Activated CD4-positive, alpha-beta memory T cell treated with anti-CD3 and anti-CD28 coated beads for 36 hours (primary cell): ENCODE measurements around the gene C17orf100. TPM values are rescaled to one million over a fixed set of nuclear protein-coding genes. Genes with fewer than 3 reads are reported as not detected.
"Not testable (repeated sequence)": the region's sequence is repeated elsewhere in the genome, so short reads cannot be mapped to it uniquely, and the experiment has no call there.

ENCODE experiments used
- CTCF ChIA-PET: fragments of 350-600 bp; sonication (Branson Sonifier 250); formaldehyde crosslinking; loops from one replicate; lab custom pipeline; 2021; ENCODE audit warnings: antibody characterized with exemption, inconsistent platforms; lab: Charles Lee
- POLR2A ChIA-PET: fragments of 350-600 bp; sonication (Branson Sonifier 250); formaldehyde crosslinking; loops from one replicate; lab custom pipeline; 2021; ENCODE audit warnings: antibody characterized with exemption; lab: Charles Lee
- DNase-seq: peaks from one replicate; pipeline ENCODE4 v3.0.0-alpha.2; 2020
- H3K27ac Mint-ChIP-seq: one replicate; pipeline ENCODE4 v1.8.0; 2021; ENCODE audit warnings: mixed read lengths
- H3K27me3 Mint-ChIP-seq: one replicate; pipeline ENCODE4 v1.8.0; 2021; ENCODE audit warnings: mixed read lengths
- H3K36me3 Mint-ChIP-seq: one replicate; pipeline ENCODE4 v1.8.0; 2021; ENCODE audit warnings: mixed read lengths
- H3K4me1 Mint-ChIP-seq: one replicate; pipeline ENCODE4 v1.8.0; 2021; ENCODE audit warnings: low read depth, mixed read lengths
- H3K4me3 Mint-ChIP-seq: one replicate; pipeline ENCODE4 v1.8.0; 2021; ENCODE audit warnings: mild to moderate bottlenecking, mixed read lengths
- H3K9me3 Mint-ChIP-seq: one replicate; pipeline ENCODE4 v1.8.0; 2021; ENCODE audit warnings: mixed read lengths
- intact Hi-C: fragments of 100-400 bp; cut with micrococcal nuclease; formaldehyde crosslinking; loops from one replicate; pipeline ENCODE4 v1.15.1; 2023
- total RNA-seq, 2 experiments: library from RNA; stranded (reverse); gene quantifications; one replicate each; pipeline ENCODE4 v1.2.3, GENCODE V29; 2021

C17orf100 gene
- total RNA-seq, 2 experiments from 2014 or later, result 1.5 to 1.8 TPM

- H3K27ac Mint-ChIP-seq, result peak overlapping the region; percentile 95
- no peaks in the 10 kb centered on the region for H3K27me3 Mint-ChIP-seq
- peaks cover 69% of the 10 kb centered on the region for H3K4me1 Mint-ChIP-seq
- H3K36me3 Mint-ChIP-seq, result peaks cover 33% of the 10 kb centered on the region
- H3K9me3 Mint-ChIP-seq, result no peaks in the 10 kb centered on the region
- CTCF ChIA-PET, result interaction anchor here (1.1 to 2.3 kb wide), 2 partner anchors 9 to 201 kb away, joined by 4 to 10 read pairs; partner anchors contain the start of genes C17orf100 and MED31
- no peak for DNase-seq
- intact Hi-C loops, result loop anchor here (1.0 to 5.0 kb wide), 4 partner anchors 9 to 1060 kb away; partner anchors contain the start of genes C17orf100, MED31, NLRP1 and PIMREG
- POLR2A ChIA-PET, result interaction anchor here (0.6 to 4.6 kb wide), 2 partner anchors 9 to 142 kb away, joined by 3 to 28 read pairs; partner anchors contain the start of genes C17orf100 and MED31
- H3K4me3 Mint-ChIP-seq, result peak overlapping the region; percentile 90
These were observed 9.0 kb upstream of the C17orf100 start for GRCh38 chr17:6642592-6642991.

- Mint-ChIP-seq H3K27me3 (no peaks in the 10 kb centered on the region), H3K4me1 (peaks cover 69% of the 10 kb centered on the region), H3K36me3 (peaks cover 40% of the 10 kb centered on the region), H3K4me3 (no peak overlapping the region), H3K9me3 (no peaks in the 10 kb centered on the region), H3K27ac (peak overlapping the region; percentile 95)
- intact Hi-C loops, result loop anchor here (5.0 kb wide), 3 partner anchors 66 to 1061 kb away; partner anchors contain the start of genes NLRP1 and PIMREG
- no peak for DNase-seq
- ChIA-PET CTCF (interaction anchor here (1.1 kb wide), 1 partner anchor 170 kb away, joined by 3 read pairs; no protein-coding TSS in a partner anchor), POLR2A (no interaction called here)
These were observed 8.0 kb upstream of the C17orf100 start for GRCh38 chr17:6643451-6644125.

DNA sequence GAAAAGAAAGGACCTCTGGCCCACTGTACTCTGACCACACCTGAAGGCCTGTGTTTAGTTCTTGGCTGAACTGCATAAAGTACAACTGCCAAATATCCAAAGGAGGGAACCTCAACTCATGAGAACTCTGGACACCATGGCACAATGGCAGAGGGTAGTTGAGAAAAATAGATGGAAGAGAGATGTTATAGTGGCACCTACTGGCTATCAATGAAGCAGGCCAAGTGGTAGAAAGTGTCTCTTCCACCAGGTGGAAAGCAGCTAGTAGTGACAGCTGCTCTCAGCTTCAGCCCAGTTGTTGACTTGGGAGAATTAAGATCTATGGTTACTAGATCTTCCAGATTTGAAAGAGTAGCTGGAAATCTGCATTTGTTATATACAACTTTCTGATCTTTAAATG is 3.4 kb upstream of the C17orf100 start:
- no peak for DNase-seq
- CTCF ChIA-PET, result interaction anchor here (1.0 to 1.2 kb wide), 2 partner anchors 12 to 175 kb away, joined by 3 to 5 read pairs; no protein-coding TSS in a partner anchor
- Mint-ChIP-seq H3K9me3 (no peaks in the 10 kb centered on the region), H3K27me3 (no peaks in the 10 kb centered on the region), H3K4me1 (peaks cover 70% of the 10 kb centered on the region), H3K36me3 (peaks cover 39% of the 10 kb centered on the region), H3K27ac (no peak overlapping the region), H3K4me3 (no peak overlapping the region)
- POLR2A ChIA-PET, result no interaction called here
- intact Hi-C loops, result loop anchor here (5.0 kb wide), 1 partner anchor 176 kb away; no protein-coding TSS in a partner anchor

GRCh38 chr17:6651919-6652452 is 424 bp downstream of the C17orf100 start:
- Mint-ChIP-seq H3K27ac (peak overlapping the region; percentile 49), H3K9me3 (no peaks in the 10 kb centered on the region), H3K27me3 (no peaks in the 10 kb centered on the region), H3K4me3 (peak overlapping the region; percentile 99), H3K36me3 (peaks cover 20% of the 10 kb centered on the region), H3K4me1 (peaks cover 58% of the 10 kb centered on the region)
- ChIA-PET CTCF (interaction anchor here (0.6 to 1.1 kb wide), 2 partner anchors 10 to 15 kb away, joined by 3 to 10 read pairs; partner anchors contain the start of gene TXNDC17), POLR2A (interaction anchor here (1.3 kb wide), 3 partner anchors 9 to 384 kb away, joined by 3 to 28 read pairs (median 7); partner anchors contain the start of genes KIAA0753, SLC16A13 and TXNDC17)
- intact Hi-C loops, result loop anchor here (1.0 to 2.0 kb wide), 2 partner anchors 10 to 363 kb away; a partner anchor contains a TSS
- peak; percentile 64 for DNase-seq

DNA sequence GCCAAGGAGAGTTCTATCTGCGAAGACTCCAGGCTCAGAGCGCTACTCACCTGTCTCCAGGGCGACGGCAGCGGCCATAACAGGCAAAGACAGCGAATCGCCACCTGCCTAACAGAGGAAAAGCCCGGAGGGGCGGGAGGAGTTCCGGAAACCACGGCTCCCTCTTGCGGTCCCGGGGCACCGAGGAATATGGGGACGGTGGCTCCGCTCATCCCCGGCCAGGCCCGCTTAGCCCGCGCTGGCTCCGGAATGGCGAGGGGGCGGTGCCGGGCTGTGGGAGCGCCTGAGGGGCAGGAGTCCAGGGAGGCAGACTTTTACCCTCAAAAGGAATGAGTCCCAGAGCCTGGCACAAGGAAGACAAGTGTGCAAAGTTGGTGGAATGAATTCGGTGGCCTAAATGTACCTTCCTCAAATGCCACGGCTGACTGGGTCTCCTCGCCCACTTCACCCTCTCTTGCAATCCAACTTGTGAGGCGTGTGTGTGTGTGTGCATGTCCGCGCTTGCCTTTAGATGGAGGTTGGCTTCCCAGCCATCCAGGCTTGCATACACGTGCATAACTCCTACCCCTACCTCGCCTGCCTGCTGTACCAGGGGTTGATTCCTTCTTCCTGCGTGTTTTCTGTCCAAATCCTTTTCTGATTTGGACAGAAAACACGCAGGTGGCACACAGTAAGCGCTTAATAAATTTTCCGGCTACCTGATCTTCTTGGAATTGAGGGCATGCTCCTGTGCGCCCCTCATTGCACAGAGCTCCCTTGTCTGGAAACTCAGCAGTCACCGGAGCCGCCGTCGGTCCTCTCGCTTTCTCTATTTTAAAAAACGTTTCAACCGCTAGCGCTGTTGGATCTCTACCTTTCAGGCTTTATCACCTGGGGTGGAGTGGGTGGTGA is 3.5 kb downstream of the C17orf100 start:
- no peaks in the 10 kb centered on the region for H3K27me3 Mint-ChIP-seq
- peaks cover 5% of the 10 kb centered on the region for H3K36me3 Mint-ChIP-seq
- POLR2A ChIA-PET, result no interaction called here
- H3K9me3 Mint-ChIP-seq, result no peaks in the 10 kb centered on the region
- H3K4me3 Mint-ChIP-seq, result peak overlapping the region; percentile 58
- CTCF ChIA-PET, result no interaction called here
- no peak overlapping the region for H3K27ac Mint-ChIP-seq
- H3K4me1 Mint-ChIP-seq, result peaks cover 43% of the 10 kb centered on the region
- no peak for DNase-seq
- intact Hi-C loops, result no loop called here

- intact Hi-C loops, H3K27ac Mint-ChIP-seq: not testable (repeated sequence)
These were observed 4.3 kb downstream of the C17orf100 start for GRCh38 chr17:6655732-6656361.

GRCh38 chr17:6656797-6657632 is 5.5 kb downstream of the C17orf100 start:
- H3K4me1 Mint-ChIP-seq, result peaks cover 53% of the 10 kb centered on the region
- POLR2A ChIA-PET, result interaction anchor here (0.7 to 1.0 kb wide), 2 partner anchors 17 to 18 kb away, joined by 3 read pairs; partner anchors contain the start of gene KIAA0753
- CTCF ChIA-PET, result interaction anchor here (0.9 to 1.5 kb wide), 2 partner anchors 9 to 185 kb away, joined by 3 read pairs; no protein-coding TSS in a partner anchor
- peak overlapping the region; percentile 70 for H3K4me3 Mint-ChIP-seq
- DNase-seq, result peak; percentile 70
- H3K36me3 Mint-ChIP-seq, H3K27me3 Mint-ChIP-seq, intact Hi-C loops, H3K9me3 Mint-ChIP-seq: not testable (repeated sequence)
- H3K27ac Mint-ChIP-seq, result peak overlapping the region; percentile 55

More at GRCh38 chr17:6655732-6656361, 4.3 kb downstream of the C17orf100 start:
- H3K4me1 Mint-ChIP-seq, result peaks cover 45% of the 10 kb centered on the region
- POLR2A ChIA-PET, H3K36me3 Mint-ChIP-seq, H3K9me3 Mint-ChIP-seq, CTCF ChIA-PET, H3K27me3 Mint-ChIP-seq, DNase-seq: not testable (repeated sequence)
- peak overlapping the region; percentile 75 for H3K4me3 Mint-ChIP-seq

DNA sequence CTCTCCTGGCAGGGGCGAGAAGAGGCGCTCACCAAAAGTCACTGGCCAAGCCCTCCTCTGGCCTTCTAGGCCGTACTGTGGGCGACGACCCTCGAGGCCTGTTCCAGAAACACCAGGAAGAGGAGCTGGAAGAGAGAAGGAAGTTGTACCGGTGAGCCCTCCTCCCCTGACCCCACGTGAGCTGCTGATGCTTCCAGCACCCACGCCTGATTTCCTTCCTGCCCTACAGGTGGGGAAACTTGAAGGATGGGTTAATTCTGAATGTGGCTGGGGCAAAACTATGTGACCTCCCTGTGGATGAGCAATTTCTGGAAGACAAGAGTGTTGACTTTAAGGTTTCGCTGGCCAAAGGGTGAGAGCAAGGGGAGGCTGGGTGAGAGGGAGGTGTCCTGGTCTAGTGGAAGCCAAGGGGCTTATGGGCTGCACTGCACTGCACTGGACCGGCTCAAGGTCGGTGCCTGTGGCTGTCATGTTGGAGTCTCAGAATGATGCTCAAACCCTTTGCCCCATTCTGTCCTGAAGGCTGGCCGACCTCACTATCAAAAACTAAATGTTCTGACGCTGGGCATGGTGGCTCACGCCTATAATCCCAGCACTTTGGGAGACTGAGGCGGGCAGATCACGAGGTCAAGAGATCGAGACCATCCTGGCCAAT is 6.2 kb downstream of the C17orf100 start:
- DNase-seq, result peak; percentile 34
- Mint-ChIP-seq H3K27me3 (no peaks in the 10 kb centered on the region), H3K4me3 (peak overlapping the region; percentile 70), H3K4me1 (peaks cover 46% of the 10 kb centered on the region), H3K27ac (peak overlapping the region; percentile 55), H3K9me3 (no peaks in the 10 kb centered on the region), H3K36me3 (peaks cover 3% of the 10 kb centered on the region)
- CTCF ChIA-PET, result interaction anchor here (0.9 to 1.5 kb wide), 2 partner anchors 8 to 186 kb away, joined by 3 read pairs; no protein-coding TSS in a partner anchor
- intact Hi-C loops, result no loop called here
- POLR2A ChIA-PET, result interaction anchor here (0.7 to 1.0 kb wide), 2 partner anchors 17 to 18 kb away, joined by 3 read pairs; partner anchors contain the start of gene KIAA0753

GRCh38 chr17:6658411-6658810 is 6.8 kb downstream of the C17orf100 start:
- peaks cover 40% of the 10 kb centered on the region for H3K4me1 Mint-ChIP-seq
- intact Hi-C loops, DNase-seq, H3K27me3 Mint-ChIP-seq, H3K36me3 Mint-ChIP-seq, CTCF ChIA-PET, H3K27ac Mint-ChIP-seq, H3K9me3 Mint-ChIP-seq, POLR2A ChIA-PET, H3K4me3 Mint-ChIP-seq: not testable (repeated sequence)

DNA sequence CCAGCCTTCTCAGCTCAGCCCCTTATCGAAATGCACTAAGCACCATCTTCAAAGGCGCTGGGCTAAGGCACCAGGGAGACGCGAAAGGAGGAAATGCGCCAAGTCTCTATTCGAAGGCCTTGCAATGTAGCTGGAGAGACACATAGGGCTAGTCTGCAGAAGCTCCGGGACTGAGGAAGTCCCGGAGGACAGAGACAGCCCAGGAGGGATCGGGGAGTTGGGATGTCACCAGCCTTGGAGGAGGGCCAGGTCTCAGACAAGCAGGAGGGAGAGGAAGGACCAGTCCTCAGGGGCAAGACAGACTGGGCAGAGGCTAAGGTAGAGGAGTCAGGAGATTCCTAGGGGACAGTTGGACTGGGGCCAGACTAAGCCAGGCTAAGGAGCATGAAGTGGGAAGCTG is 8.5 kb downstream of the C17orf100 start:
- no peaks in the 10 kb centered on the region for H3K36me3 Mint-ChIP-seq
- no peaks in the 10 kb centered on the region for H3K9me3 Mint-ChIP-seq
- peaks cover 29% of the 10 kb centered on the region for H3K4me1 Mint-ChIP-seq
- intact Hi-C loops, result loop anchor here (10.0 kb wide), 1 partner anchor 235 kb away; no protein-coding TSS in a partner anchor
- H3K27ac Mint-ChIP-seq, result no peak overlapping the region
- no peak overlapping the region for H3K4me3 Mint-ChIP-seq
- ChIA-PET POLR2A (interaction anchor here (1.4 to 1.9 kb wide), 2 partner anchors 9 to 19 kb away, joined by 3 to 7 read pairs; partner anchors contain the start of genes C17orf100, KIAA0753, MED31 and TXNDC17), CTCF (no interaction called here)
- no peak for DNase-seq
- H3K27me3 Mint-ChIP-seq, result no peaks in the 10 kb centered on the region
